NCI-H510A treated with DMSO at 0.1 percent for 48 hours (cell line): ENCODE measurements around the gene SEMA4A.
"Not testable (repeated sequence)": the region's sequence is repeated elsewhere in the genome, so short reads cannot be mapped to it uniquely, and the experiment has no call there.

ENCODE experiments used
- DNase-seq: peaks from one replicate; lab custom pipeline; 2025; lab: John Stamatoyannopoulos, UW

The SEMA4A gene

DNA sequence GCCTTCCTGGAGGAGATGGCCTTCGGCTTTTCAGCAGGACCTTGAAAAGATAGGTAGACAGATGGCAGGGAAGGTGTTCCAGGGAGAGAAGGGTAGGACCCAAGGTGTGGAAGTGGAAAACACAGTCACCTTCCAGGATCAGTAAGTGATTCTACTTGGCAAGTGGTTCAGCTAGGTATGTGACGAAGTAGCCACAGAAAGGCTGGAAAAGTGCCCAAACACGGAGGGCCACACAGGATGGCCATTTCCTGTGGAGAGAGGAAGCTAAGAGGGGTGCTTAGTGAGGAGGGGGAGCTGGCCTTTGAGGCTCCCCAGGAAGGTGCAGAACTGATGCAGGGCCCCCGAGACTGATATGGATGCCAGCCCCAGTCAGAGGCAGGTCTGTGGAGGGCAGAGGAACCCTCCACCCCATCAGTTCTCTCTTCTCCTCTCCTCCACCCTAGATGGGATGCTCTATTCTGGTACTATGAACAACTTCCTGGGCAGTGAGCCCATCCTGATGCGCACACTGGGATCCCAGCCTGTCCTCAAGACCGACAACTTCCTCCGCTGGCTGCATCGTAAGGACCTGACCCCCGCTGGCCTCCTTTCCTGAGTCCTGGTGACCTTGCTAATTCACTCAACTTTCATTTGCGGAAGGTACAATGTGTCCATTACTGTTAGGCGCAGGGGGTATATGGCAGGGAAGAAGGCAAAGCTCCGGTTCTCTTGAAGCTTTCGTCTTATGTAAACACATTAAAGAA is 6.8 kb downstream of the SEMA4A start:
- DNase-seq = no peak

GRCh38 chr1:156160743-156161171 is 7.4 kb downstream of the SEMA4A start:
- DNase-seq = peak; percentile 71

GRCh38 chr1:156162430-156163037 is 9.1 kb downstream of the SEMA4A start:
- DNase-seq = no peak

GRCh38 chr1:156163712-156164111 is 10.3 kb downstream of the SEMA4A start:
- no peak for DNase-seq

GRCh38 chr1:156164125-156164831 is 10.9 kb downstream of the SEMA4A start:
- no peak for DNase-seq

GRCh38 chr1:156165083-156165482 is 11.7 kb downstream of the SEMA4A start:
- no peak for DNase-seq

GRCh38 chr1:156167536-156167935 is 14.2 kb downstream of the SEMA4A start:
- DNase-seq = no peak

- DNase-seq = no peak
Measured at GRCh38 chr1:156172696-156173470, 19.5 kb downstream of the SEMA4A start.

DNA sequence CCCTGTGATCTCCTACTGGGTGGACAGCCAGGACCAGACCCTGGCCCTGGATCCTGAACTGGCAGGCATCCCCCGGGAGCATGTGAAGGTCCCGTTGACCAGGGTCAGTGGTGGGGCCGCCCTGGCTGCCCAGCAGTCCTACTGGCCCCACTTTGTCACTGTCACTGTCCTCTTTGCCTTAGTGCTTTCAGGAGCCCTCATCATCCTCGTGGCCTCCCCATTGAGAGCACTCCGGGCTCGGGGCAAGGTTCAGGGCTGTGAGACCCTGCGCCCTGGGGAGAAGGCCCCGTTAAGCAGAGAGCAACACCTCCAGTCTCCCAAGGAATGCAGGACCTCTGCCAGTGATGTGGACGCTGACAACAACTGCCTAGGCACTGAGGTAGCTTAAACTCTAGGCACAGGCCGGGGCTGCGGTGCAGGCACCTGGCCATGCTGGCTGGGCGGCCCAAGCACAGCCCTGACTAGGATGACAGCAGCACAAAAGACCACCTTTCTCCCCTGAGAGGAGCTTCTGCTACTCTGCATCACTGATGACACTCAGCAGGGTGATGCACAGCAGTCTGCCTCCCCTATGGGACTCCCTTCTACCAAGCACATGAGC is 23.3 kb downstream of the SEMA4A start:
- DNase-seq = no peak

DNA sequence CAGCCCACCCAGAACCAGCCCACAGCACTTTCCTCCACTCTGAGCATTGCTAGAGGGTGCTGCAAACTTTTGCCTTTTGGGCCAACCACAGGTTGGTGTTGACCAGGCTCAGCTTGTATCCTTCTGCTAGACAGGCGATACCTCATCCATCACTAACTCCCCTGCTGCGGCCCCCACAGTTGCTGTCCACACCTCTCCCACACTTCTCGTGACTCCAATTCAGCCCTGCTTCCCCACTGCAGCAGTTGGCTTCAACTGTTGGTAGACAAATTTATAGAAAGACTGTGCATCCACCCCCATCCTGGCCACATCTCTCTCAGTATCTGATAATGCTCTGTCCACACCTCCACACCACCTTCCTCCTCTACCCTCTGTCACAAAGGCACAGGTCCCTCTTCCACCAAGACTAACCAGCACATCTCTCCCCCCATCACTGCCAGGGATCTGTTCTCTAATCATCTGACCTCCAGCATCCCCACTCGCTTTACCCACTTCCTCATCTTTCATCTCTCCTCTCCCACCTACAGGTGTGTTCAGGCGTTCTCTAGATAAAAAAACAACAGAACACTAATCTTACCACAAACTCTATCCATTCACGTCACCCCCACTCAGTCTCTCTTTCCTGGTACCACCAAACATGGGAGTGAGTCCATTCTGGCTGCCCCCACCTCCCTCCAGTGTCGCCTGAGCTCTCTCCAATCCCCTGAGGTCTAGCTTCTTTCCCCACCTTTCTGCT is 24.7 kb downstream of the SEMA4A start:
- DNase-seq = no peak

DNA sequence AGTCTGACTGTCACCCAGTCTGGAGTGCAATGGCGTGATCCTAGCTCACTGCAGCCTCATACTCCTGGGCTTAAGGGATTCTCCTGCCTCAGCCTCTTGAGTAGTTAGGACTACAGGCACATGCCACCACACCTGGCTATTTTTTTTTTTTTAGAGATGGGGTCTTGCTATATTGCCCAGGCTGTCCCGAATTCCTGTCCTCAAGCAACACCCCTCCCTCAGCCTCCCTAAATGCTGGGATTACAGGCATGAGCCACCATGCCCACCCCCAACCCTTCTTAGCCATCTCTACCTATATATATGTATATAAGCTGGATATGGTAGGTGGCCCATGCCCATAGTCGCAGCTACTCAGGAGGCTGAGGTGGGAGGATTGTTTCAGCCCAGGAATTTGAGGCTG is 27.1 kb downstream of the SEMA4A start:
- no peak for DNase-seq

DNA sequence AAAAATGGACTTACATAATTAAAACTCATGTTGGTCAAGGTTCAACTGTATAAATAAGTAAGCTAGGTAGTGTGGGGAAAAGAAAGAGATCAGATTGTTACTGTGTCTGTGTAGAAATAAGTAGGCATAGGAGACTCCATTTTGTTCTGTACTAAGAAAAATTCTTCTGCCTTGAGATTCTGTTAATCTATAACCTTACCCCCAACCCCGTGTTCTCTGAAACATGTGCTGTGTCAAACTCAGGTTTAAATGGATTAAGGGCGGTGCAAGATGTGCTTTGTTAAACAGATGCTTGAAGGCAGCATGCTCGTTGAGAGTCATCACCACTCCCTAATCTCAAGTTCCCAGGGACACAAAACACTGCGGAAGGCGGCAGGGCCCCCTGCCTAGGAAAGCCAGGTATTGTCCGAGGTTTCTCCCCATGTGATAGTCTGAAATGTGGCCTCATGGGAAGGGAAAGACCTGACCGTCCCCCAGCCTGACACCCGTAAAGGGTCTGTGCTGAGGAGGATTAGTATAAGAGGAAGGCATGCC is 28.1 kb downstream of the SEMA4A start:
- not testable (repeated sequence) for DNase-seq

GRCh38 chr1:156182010-156182779 is 28.8 kb downstream of the SEMA4A start:
- DNase-seq = not testable (repeated sequence)

DNA sequence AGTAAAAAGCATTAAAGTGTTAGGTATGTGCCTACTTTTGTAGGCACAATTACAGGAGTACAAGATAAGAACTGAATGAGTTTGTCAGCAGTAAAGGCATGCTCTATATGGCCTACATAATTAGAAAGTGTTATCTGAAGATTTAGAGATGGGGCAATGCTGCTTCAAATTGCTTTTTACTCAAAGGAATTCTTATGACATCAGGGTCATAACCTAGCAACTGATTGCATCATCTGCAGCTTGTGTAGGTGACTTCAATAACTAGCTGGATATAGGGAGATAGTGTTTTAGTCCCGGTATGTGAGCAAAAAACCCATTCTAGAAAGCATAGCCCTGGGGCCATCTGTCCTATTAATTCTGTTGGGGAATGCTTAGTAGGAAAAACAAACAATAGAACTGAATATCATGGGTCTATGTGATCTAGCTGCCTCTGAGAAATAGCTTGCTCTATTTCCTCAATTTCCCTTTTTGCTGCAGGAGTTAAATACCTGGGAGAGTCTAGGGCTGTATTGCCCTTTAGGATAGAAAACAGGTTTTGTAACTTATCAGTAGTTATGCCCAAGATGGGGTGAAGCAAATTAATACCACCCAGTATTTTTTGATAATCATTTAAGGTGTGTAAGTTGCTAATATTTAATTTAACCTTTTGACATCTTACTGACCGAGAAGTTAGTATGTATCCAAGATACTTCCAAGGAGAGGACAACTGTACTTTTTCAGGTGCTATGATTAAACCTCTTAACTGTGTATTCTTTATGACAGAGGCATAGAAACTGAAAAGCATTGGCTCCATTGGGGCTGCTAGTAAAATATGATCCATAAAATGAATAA is 33.2 kb downstream of the SEMA4A start:
- not testable (repeated sequence) for DNase-seq

DNA sequence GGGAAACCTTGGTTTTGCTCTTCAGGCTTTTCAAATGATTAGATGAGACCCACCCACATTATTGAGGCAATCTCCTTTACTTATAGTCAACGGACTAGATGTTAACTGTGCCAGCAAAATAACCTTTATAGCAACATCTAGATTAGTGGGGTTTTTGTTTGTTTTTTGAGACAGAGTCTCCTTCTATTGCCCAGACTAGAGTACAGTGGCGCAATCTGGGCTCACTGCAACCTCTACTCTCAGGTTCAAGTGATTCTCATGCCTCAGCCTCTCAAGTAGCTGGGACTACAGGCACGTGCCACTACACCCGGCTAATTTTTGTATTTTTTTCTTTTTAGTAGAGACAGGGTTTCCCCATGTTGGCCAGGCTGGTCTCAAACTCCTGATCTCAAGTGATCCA is 36.9 kb downstream of the SEMA4A start:
- DNase-seq = not testable (repeated sequence)

DNA sequence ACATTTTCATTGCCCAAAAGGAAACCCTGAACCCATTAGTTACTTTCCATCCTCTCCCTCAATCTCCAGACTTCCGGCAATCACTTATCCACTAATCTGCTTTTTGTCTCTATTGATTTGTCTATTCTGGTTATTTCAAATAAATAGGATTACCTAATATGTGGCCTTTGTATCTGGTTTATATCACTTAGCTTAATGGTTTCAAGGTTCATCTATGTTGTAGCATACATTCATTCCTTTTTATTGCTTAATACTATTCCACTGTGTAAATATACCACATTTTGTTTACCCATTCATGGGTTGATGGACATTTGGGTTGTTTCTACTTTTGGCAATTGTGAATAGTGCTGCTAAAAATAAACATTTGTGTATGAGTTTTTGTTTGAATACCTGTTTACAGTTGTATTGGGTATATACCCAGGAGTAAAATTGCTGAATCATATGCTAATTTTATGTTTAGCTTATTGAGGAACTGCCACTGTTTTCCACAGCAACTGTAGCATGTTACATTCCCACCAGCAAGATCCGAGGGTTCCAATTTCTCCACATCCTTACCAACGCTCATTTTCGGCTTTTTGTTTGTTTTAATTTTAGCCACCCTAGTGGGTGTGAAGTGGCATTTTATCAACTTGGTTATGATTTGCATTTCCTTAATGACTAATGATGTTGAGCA is 38.0 kb downstream of the SEMA4A start:
- no peak for DNase-seq

DNA sequence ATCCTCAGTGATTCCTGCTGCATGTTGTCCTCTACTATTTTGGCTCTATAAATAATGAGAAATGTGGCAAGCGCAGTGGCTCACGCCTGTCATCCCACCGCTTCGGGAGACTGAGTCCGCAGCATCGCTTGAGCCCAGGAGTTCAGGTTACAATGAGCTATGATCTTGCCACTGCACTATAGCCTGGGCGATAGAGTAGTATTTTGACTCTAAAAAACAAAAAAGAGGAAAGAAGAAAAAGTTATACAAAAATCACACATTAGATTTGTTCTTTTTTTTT is 39.8 kb downstream of the SEMA4A start:
- no peak for DNase-seq

- peak; percentile 99 for DNase-seq
Measured at GRCh38 chr1:156193488-156194299, 40.3 kb downstream of the SEMA4A start, which contains the start of gene SLC25A44. SLC25A44 (plus strand) TSS chr1:156194104; CDS start chr1:156199848, 5,744 bp downstream.
